GM23338 (cell line): ENCODE measurements around the gene COL25A1. TPM values are rescaled to one million over a fixed set of nuclear protein-coding genes. Genes with fewer than 3 reads are reported as not detected.

ENCODE experiments used
- ATAC-seq: fragments of 200-7000 bp; cut with Tn5 transposase; 3 replicates; pipeline ENCODE4 v1.9.1; 2020
- DNase-seq: peaks from one replicate; pipeline ENCODE4 v3.0.0-alpha.2; 2015; ENCODE audit warnings: low spot score
- H2AFZ ChIP-seq: fragments of 200-600 bp; sonication (generic); 2 replicates; pipeline ENCODE4 v1.8.0; 2016; ENCODE audit warnings: antibody characterized with exemption, mild to moderate bottlenecking, moderate library complexity
- H3F3A ChIP-seq: fragments of 200-600 bp; sonication (generic); replicated peaks from 2 replicates; pipeline ENCODE4 v1.8.0; 2017; ENCODE audit warnings: antibody characterized with exemption, mixed run types, low read depth
- H3K27ac ChIP-seq: fragments of 200-600 bp; sonication (generic); 2 replicates; pipeline ENCODE4 v1.6.1; 2016; ENCODE audit warnings: low read depth
- H3K27me3 ChIP-seq: fragments of 200-600 bp; sonication (generic); 2 replicates; pipeline ENCODE4 v1.8.0; 2016; ENCODE audit warnings: mild to moderate bottlenecking, mixed run types, moderate library complexity; ENCODE audit not compliant: insufficient read depth
- H3K36me3 ChIP-seq: fragments of 200-600 bp; sonication (generic); 2 replicates; pipeline ENCODE4 v1.8.0; 2016; ENCODE audit warnings: mild to moderate bottlenecking; ENCODE audit not compliant: insufficient read depth
- H3K4me1 ChIP-seq: fragments of 200-600 bp; sonication (generic); 2 replicates; pipeline ENCODE4 v1.8.0; 2016; ENCODE audit warnings: mild to moderate bottlenecking, moderate library complexity; ENCODE audit not compliant: insufficient read depth
- H3K4me2 ChIP-seq: fragments of 200-600 bp; sonication (generic); 2 replicates; pipeline ENCODE4 v1.7.1; 2017; ENCODE audit warnings: mixed run types
- H3K4me3 ChIP-seq: fragments of 200-600 bp; sonication (generic); 2 replicates; pipeline ENCODE4 v1.6.1; 2016; ENCODE audit warnings: mixed run types
- H3K79me2 ChIP-seq: fragments of 200-600 bp; sonication (generic); replicated peaks from 2 replicates; pipeline ENCODE4 v1.8.0; 2017; ENCODE audit warnings: mild to moderate bottlenecking; ENCODE audit not compliant: insufficient read depth
- H3K9me2 ChIP-seq: fragments of 200-600 bp; sonication (generic); 2 replicates; pipeline ENCODE4 v1.8.0; 2017; ENCODE audit not compliant: insufficient read depth
- H4K20me1 ChIP-seq: fragments of 200-600 bp; sonication (generic); replicated peaks from 2 replicates; pipeline ENCODE4 v1.8.0; 2017; ENCODE audit warnings: mild to moderate bottlenecking; ENCODE audit not compliant: insufficient read depth
- H3K27ac Mint-ChIP-seq: 2 replicates; pipeline ENCODE4 v1.8.0; 2020; ENCODE audit warnings: inconsistent platforms, mild to moderate bottlenecking, moderate library complexity, mixed read lengths
- H3K27me3 Mint-ChIP-seq: 3 replicates; pipeline ENCODE4 v1.8.0; 2022; ENCODE audit warnings: low read depth, mild to moderate bottlenecking, moderate library complexity, mixed read lengths, inconsistent platforms; ENCODE audit not compliant: insufficient read depth, poor library complexity
- H3K36me3 Mint-ChIP-seq: 3 replicates; pipeline ENCODE4 v1.8.0; 2021; ENCODE audit warnings: low read depth, mild to moderate bottlenecking, inconsistent platforms, moderate library complexity, mixed read lengths
- H3K4me1 Mint-ChIP-seq: 3 replicates; pipeline ENCODE4 v1.8.0; 2020; ENCODE audit warnings: mild to moderate bottlenecking, inconsistent platforms, mixed read lengths
- H3K4me3 Mint-ChIP-seq: 3 replicates; pipeline ENCODE4 v1.8.0; 2021; ENCODE audit warnings: moderate library complexity, mild to moderate bottlenecking, inconsistent platforms, mixed read lengths
- H3K9me3 Mint-ChIP-seq: 3 replicates; pipeline ENCODE4 v1.8.0; 2020; ENCODE audit warnings: moderate library complexity, mild to moderate bottlenecking, inconsistent platforms, mixed read lengths
- CREB1 ChIP-seq: fragments of 250-450 bp; sonication (Bioruptor Pico); IDR thresholded peaks from 2 replicates; pipeline ENCODE4 v1.5.0; 2020; ENCODE audit warnings: low read depth, mild to moderate bottlenecking, moderate library complexity
- EZH2 ChIP-seq: fragments of 200-600 bp; sonication (generic); IDR thresholded peaks from one replicate; pipeline ENCODE4 v1.8.0; 2017; ENCODE audit warnings: antibody characterized with exemption, mild to moderate bottlenecking, low read depth; ENCODE audit not compliant: unreplicated experiment
- EZH2phosphoT487 ChIP-seq: fragments of 200-600 bp; sonication (generic); IDR thresholded peaks from one replicate; pipeline ENCODE4 v1.8.1; 2018; ENCODE audit warnings: antibody characterized with exemption; ENCODE audit not compliant: unreplicated experiment
- JUNB ChIP-seq: IDR thresholded peaks from one replicate; pipeline ENCODE4 v1.6.1; 2016; ENCODE audit warnings: antibody characterized with exemption; ENCODE audit not compliant: unreplicated experiment
- NANOG ChIP-seq: IDR thresholded peaks from 2 replicates; pipeline ENCODE4 v1.6.1; 2016; ENCODE audit warnings: antibody characterized with exemption, borderline replicate concordance
- POLR2AphosphoS5 ChIP-seq: IDR thresholded peaks from 2 replicates; pipeline ENCODE4 v1.6.1; 2016; ENCODE audit warnings: antibody characterized with exemption, low read depth
- STAT1 ChIP-seq: IDR thresholded peaks from one replicate; pipeline ENCODE4 v1.6.1; 2016; ENCODE audit warnings: antibody characterized with exemption; ENCODE audit not compliant: unreplicated experiment
- ZNF114 ChIP-seq: fragments of 250-450 bp; sonication (Bioruptor Pico); IDR thresholded peaks from 2 replicates; pipeline ENCODE4 v1.5.0; 2020; ENCODE audit warnings: mild to moderate bottlenecking, moderate library complexity
- ZNF331 ChIP-seq: fragments of 250-450 bp; sonication (Bioruptor Pico); IDR thresholded peaks from 2 replicates; pipeline ENCODE4 v1.5.0; 2020; ENCODE audit warnings: low read depth, mild to moderate bottlenecking, moderate library complexity
- polyA plus RNA-seq: library from polyadenylated mRNA; unstranded; fragments of >200 nt; fragmentation: Nextera tagmentation; extraction: Ambion mirVana; gene quantifications from 2 replicates; pipeline ENCODE4 v1.2.1, GENCODE V29; 2016
- total RNA-seq: library from RNA; depleted of rRNA; stranded (reverse); fragments of >200 nt; shearing (Covaris generic); gene quantifications from 2 replicates; pipeline ENCODE4 v1.2.3, GENCODE V29; 2014
- TF ChIP-seq, protein P1 (sequence below): fragments of 250-450 bp; sonication (Bioruptor Pico); IDR thresholded peaks from 2 replicates; pipeline ENCODE4 v1.5.0; 2020; ENCODE audit warnings: mild to moderate bottlenecking, moderate library complexity
- TF ChIP-seq, protein P2 (sequence below): IDR thresholded peaks from one replicate; pipeline ENCODE4 v1.6.1; 2018; ENCODE audit warnings: antibody characterized with exemption; ENCODE audit not compliant: unreplicated experiment
- TF ChIP-seq, protein P3 (sequence below), 2 experiments: fragments of 200-600 bp in 1 of 2; sonication (generic) in 1 of 2; conservative IDR thresholded peaks; 2 replicates each; pipeline versions ENCODE4 v1.5.1 to v1.6.1; 2016 to 2017; ENCODE audit warnings: antibody characterized with exemption in 2 of 2, low read depth in 2 of 2, mild to moderate bottlenecking in 2 of 2, moderate library complexity in 1 of 2
- TF ChIP-seq, protein P4 (sequence below): IDR thresholded peaks from 2 replicates; pipeline ENCODE4 v1.6.1; 2016; ENCODE audit warnings: antibody characterized with exemption

The COL25A1 gene
- total and polyA plus RNA-seq, 2 experiments from 2014 or later: 3.9 to 5.6 TPM

- H3K4me1 Mint-ChIP-seq: peaks cover 9% of the 10 kb centered on the region
- Histone ChIP-seq H3F3A (no peaks in the 10 kb centered on the region), H3K27me3 (no peaks in the 10 kb centered on the region), H3K4me3 (no peak overlapping the region), H3K9me2 (no peaks in the 10 kb centered on the region), H3K4me2 (no peak overlapping the region), H3K27ac (no peak overlapping the region), H2AFZ (no peak overlapping the region), H3K36me3 (no peaks in the 10 kb centered on the region), H4K20me1 (no peaks in the 10 kb centered on the region), H3K4me1 (no peaks in the 10 kb centered on the region), H3K79me2 (no peaks in the 10 kb centered on the region)
- no peaks in the 10 kb centered on the region for H3K27me3 Mint-ChIP-seq
- no peaks in the 10 kb centered on the region for H3K36me3 Mint-ChIP-seq
- no peak for TF ChIP-seq ZNF114 (CRISPR knock-in tag)
- no peak for TF ChIP-seq CREB1 (CRISPR knock-in tag)
- TF ChIP-seq EZH2: no peak
- TF ChIP-seq JUNB: no peak
- TF ChIP-seq, protein P1, sequence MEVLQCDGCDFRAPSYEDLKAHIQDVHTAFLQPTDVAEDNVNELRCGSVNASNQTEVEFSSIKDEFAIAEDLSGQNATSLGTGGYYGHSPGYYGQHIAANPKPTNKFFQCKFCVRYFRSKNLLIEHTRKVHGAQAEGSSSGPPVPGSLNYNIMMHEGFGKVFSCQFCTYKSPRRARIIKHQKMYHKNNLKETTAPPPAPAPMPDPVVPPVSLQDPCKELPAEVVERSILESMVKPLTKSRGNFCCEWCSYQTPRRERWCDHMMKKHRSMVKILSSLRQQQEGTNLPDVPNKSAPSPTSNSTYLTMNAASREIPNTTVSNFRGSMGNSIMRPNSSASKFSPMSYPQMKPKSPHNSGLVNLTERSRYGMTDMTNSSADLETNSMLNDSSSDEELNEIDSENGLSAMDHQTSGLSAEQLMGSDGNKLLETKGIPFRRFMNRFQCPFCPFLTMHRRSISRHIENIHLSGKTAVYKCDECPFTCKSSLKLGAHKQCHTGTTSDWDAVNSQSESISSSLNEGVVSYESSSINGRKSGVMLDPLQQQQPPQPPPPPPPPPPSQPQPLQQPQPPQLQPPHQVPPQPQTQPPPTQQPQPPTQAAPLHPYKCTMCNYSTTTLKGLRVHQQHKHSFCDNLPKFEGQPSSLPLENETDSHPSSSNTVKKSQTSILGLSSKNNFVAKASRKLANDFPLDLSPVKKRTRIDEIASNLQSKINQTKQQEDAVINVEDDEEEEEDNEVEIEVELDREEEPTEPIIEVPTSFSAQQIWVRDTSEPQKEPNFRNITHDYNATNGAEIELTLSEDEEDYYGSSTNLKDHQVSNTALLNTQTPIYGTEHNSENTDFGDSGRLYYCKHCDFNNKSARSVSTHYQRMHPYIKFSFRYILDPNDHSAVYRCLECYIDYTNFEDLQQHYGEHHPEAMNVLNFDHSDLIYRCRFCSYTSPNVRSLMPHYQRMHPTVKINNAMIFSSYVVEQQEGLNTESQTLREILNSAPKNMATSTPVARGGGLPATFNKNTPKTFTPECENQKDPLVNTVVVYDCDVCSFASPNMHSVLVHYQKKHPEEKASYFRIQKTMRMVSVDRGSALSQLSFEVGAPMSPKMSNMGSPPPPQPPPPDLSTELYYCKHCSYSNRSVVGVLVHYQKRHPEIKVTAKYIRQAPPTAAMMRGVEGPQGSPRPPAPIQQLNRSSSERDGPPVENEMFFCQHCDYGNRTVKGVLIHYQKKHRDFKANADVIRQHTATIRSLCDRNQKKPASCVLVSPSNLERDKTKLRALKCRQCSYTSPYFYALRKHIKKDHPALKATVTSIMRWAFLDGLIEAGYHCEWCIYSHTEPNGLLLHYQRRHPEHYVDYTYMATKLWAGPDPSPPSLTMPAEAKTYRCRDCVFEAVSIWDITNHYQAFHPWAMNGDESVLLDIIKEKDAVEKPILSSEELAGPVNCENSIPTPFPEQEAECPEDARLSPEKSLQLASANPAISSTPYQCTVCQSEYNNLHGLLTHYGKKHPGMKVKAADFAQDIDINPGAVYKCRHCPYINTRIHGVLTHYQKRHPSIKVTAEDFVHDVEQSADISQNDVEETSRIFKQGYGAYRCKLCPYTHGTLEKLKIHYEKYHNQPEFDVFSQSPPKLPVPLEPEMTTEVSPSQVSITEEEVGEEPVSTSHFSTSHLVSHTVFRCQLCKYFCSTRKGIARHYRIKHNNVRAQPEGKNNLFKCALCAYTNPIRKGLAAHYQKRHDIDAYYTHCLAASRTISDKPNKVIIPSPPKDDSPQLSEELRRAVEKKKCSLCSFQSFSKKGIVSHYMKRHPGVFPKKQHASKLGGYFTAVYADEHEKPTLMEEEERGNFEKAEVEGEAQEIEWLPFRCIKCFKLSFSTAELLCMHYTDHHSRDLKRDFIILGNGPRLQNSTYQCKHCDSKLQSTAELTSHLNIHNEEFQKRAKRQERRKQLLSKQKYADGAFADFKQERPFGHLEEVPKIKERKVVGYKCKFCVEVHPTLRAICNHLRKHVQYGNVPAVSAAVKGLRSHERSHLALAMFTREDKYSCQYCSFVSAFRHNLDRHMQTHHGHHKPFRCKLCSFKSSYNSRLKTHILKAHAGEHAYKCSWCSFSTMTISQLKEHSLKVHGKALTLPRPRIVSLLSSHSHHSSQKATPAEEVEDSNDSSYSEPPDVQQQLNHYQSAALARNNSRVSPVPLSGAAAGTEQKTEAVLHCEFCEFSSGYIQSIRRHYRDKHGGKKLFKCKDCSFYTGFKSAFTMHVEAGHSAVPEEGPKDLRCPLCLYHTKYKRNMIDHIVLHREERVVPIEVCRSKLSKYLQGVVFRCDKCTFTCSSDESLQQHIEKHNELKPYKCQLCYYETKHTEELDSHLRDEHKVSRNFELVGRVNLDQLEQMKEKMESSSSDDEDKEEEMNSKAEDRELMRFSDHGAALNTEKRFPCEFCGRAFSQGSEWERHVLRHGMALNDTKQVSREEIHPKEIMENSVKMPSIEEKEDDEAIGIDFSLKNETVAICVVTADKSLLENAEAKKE (CRISPR knock-in tag): no peak
- TF ChIP-seq, protein P2, sequence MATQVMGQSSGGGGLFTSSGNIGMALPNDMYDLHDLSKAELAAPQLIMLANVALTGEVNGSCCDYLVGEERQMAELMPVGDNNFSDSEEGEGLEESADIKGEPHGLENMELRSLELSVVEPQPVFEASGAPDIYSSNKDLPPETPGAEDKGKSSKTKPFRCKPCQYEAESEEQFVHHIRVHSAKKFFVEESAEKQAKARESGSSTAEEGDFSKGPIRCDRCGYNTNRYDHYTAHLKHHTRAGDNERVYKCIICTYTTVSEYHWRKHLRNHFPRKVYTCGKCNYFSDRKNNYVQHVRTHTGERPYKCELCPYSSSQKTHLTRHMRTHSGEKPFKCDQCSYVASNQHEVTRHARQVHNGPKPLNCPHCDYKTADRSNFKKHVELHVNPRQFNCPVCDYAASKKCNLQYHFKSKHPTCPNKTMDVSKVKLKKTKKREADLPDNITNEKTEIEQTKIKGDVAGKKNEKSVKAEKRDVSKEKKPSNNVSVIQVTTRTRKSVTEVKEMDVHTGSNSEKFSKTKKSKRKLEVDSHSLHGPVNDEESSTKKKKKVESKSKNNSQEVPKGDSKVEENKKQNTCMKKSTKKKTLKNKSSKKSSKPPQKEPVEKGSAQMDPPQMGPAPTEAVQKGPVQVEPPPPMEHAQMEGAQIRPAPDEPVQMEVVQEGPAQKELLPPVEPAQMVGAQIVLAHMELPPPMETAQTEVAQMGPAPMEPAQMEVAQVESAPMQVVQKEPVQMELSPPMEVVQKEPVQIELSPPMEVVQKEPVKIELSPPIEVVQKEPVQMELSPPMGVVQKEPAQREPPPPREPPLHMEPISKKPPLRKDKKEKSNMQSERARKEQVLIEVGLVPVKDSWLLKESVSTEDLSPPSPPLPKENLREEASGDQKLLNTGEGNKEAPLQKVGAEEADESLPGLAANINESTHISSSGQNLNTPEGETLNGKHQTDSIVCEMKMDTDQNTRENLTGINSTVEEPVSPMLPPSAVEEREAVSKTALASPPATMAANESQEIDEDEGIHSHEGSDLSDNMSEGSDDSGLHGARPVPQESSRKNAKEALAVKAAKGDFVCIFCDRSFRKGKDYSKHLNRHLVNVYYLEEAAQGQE: no peak
- TF ChIP-seq STAT1: no peak
- no peak for TF ChIP-seq POLR2AphosphoS5
- TF ChIP-seq, protein P3, sequence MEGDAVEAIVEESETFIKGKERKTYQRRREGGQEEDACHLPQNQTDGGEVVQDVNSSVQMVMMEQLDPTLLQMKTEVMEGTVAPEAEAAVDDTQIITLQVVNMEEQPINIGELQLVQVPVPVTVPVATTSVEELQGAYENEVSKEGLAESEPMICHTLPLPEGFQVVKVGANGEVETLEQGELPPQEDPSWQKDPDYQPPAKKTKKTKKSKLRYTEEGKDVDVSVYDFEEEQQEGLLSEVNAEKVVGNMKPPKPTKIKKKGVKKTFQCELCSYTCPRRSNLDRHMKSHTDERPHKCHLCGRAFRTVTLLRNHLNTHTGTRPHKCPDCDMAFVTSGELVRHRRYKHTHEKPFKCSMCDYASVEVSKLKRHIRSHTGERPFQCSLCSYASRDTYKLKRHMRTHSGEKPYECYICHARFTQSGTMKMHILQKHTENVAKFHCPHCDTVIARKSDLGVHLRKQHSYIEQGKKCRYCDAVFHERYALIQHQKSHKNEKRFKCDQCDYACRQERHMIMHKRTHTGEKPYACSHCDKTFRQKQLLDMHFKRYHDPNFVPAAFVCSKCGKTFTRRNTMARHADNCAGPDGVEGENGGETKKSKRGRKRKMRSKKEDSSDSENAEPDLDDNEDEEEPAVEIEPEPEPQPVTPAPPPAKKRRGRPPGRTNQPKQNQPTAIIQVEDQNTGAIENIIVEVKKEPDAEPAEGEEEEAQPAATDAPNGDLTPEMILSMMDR (conservative IDR thresholded peaks at IDR 0.05; ENCODE audit: low read depth in 2 of 2): no peak
- no peak for TF ChIP-seq ZNF331 (CRISPR knock-in tag)
- TF ChIP-seq, protein P4, sequence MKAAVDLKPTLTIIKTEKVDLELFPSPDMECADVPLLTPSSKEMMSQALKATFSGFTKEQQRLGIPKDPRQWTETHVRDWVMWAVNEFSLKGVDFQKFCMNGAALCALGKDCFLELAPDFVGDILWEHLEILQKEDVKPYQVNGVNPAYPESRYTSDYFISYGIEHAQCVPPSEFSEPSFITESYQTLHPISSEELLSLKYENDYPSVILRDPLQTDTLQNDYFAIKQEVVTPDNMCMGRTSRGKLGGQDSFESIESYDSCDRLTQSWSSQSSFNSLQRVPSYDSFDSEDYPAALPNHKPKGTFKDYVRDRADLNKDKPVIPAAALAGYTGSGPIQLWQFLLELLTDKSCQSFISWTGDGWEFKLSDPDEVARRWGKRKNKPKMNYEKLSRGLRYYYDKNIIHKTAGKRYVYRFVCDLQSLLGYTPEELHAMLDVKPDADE: no peak
- TF ChIP-seq EZH2phosphoT487: no peak
- no peak for TF ChIP-seq NANOG
- ATAC-seq (no peak), DNase-seq (no peak)
- H3K27ac Mint-ChIP-seq: no peak overlapping the region
- no peaks in the 10 kb centered on the region for H3K9me3 Mint-ChIP-seq
- H3K4me3 Mint-ChIP-seq: no peak overlapping the region
These were observed 130.2 kb downstream of the COL25A1 start for GRCh38 chr4:109172301-109172700.
